Jurkat, Clone E6-1 (cell line): Measurements from ENCODE around the gene CCT7.
A peak's percentile ranks its signal among the peaks of the same experiment; 100 is the strongest.

ENCODE experiments used
- DNase-seq: peaks from one replicate; pipeline ENCODE4 v3.0.0-alpha.2; 2011; ENCODE audit warnings: low read depth, low spot score
- H3K4me3 ChIP-seq: 2 replicates; pipeline ENCODE4 v1.5.1; 2011; ENCODE audit warnings: mild to moderate bottlenecking, low read length, control low read depth, moderate library complexity

CCT7 gene

GRCh38 chr2:73264783-73265182, 30.7 kb downstream of the CCT7 start:
- no peak overlapping the region for H3K4me3 ChIP-seq
- DNase-seq: no peak

- no peak for DNase-seq
- no peak overlapping the region for H3K4me3 ChIP-seq
Observed at GRCh38 chr2:73265298-73266060, 31.4 kb downstream of the CCT7 start.

DNA sequence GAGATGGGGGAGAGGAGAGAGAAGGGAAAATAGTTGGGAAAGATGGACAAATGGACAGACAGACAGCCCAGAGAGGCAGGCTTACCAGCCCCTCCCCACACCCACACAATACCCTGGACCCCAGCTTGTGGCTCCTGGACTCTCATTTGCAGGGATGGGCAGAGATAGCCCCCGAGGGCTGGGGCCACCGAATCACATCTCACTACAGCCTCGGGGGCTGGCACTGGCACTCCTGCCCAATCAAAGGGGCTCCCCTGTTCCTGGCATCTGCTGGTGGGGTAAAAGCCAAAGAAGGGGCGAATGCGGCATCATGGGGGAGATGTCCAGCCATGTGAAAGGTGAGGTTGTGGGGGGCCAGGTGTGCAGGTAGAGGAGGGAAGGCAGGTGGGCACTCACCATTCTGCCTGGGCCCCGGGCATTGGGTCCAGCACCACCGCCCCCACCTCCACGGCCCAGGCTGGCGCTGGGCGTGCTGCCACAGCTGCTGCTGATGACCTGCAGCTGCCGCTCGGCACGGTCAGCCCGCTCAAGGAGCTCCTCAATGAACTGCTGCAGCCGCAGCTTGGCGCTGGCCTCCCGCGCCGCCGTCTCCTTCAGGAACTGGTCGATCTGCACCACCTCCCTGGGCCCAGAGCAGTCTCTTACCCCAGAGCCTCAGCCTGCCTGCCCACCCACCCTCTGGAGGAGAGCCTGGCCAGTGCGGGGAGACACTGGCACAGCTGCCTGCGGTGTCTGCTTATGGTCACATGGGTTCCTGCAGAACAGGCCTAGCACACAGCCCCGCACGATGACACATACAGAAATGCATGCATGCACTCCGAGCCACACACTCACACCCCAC, 32.2 kb downstream of the CCT7 start:
- H3K4me3 ChIP-seq: no peak overlapping the region
- DNase-seq: no peak

GRCh38 chr2:73267008-73267407, 32.9 kb downstream of the CCT7 start:
- H3K4me3 ChIP-seq: no peak overlapping the region
- DNase-seq: no peak

DNA sequence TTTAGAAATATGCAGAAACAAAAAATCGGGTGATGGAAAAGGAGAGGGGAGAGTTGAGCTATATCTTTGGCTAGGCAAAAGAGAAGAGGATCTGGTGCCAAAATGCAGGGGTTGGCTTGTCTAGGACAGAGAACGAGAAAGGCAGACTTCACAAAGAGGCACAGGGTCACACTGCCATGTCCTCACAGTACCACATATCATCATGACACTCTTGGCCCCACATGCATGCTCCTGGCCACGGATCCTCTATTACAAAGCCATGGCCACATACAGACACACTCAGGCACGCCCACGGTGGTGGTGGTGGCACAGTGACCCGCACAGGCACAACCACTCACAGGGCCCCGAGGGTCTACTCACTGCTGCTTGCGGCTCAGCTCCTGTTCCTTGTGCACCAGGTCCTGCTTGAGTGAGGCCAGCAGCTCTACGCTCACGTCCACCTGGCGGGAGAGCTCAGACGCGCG, 34.3 kb downstream of the CCT7 start:
- H3K4me3 ChIP-seq: no peak overlapping the region
- no peak for DNase-seq

DNA sequence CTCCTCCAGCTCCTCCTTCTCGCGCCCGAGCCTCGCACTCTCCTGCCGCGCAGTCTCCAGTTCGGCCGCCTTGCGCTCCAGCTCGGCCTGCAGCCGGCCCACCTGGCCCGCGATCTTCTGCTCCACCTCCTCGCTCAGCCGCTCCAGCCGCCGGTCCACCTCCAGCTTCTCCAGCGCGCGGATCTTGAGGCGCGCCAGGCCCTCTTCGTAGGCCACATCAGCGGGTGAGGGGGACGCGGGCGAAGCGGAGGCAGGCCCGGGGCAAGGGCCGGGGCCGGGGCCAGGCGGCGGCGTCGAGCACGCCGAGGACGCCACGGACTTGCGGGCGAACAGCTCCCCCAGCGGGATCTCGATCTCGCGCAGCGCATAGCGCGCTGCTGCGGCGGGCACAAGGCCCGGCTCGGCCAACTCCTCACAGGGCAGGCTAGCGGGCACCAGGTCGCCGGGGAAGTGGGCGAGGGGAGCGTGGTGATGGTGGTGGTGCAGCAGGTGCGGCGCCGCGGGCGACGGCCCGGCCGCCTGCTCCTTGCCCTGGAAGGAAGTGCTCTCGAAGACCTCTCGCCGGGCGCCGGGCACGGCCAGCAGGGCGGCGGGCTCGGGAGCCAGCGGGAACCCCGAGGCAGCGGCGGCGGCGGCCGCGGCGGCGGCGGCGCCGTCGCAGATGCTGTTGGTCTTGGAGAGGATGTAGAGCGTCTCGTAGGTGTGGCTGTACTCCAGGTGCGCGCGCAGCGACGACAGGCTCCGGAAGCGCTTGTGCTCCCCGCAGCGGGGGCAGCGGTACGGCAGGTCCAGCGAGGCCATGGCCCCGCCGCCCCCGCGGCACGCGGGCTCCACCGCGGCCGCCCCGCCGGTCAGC, 35.0 kb downstream of the CCT7 start:
- peak; percentile 51 for DNase-seq
- H3K4me3 ChIP-seq: peak overlapping the region; percentile 44

- H3K4me3 ChIP-seq: peak overlapping the region; percentile 44
- DNase-seq: no peak
Observed at GRCh38 chr2:73269686-73270465, 35.8 kb downstream of the CCT7 start.

DNA sequence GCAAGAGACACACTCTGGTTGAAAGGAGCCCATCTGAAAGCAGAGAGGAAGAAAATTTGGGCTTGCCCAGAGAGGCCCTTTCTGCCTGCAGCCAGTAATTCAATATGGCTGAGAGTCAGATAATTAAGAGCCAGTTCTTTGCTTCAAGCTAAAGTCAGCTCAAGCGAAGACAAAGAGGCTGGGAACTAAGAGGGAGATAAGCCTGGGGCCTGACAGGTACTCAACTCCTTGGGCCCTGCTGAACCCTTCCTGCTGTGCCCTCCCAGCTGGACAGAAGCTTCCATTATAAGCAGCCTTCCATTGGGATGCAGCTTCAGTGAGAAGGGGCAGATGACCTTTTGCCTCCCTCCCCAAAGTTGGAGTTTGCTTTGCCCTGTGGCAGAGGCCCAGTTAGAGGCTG, 38.2 kb downstream of the CCT7 start:
- DNase-seq: no peak
- no peak overlapping the region for H3K4me3 ChIP-seq

- H3K4me3 ChIP-seq: no peak overlapping the region
- no peak for DNase-seq
Observed at GRCh38 chr2:73279852-73280251, 45.7 kb downstream of the CCT7 start.

- no peak overlapping the region for H3K4me3 ChIP-seq
- no peak for DNase-seq
Observed at GRCh38 chr2:73281244-73281643, 47.1 kb downstream of the CCT7 start.

DNA sequence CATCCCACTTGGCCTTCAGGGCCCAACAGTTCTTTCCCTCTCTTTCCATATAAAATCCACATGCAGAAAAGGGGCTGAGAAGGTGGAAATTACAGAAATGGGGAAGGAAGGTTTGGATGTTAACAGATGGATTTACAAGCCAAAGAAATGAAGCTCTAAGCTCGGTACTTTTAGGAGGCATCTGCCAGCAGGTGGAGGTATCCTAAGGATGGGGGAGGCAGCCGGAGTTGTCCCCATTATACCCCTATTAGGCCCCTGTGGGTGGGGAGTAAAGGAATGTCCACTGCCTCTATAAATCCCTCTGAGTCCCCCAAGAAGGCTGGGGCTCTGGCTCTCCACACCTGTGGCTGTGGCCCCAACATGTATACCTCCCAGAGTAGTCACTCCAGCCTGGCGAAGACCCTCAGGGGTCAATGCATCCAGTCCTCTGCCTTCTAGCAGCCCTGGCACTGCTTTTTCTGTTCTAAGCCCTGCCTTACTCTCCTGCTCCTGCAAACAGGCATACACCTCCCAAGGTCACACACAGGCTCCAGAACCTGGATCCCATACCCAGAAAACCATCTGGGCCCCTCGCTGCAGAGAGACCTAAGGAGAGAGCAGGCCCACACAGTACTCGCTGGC, 48.9 kb downstream of the CCT7 start:
- DNase-seq: no peak
- peak overlapping the region; percentile 76 for H3K4me3 ChIP-seq

- DNase-seq: no peak
- H3K4me3 ChIP-seq: peak overlapping the region; percentile 76
Observed at GRCh38 chr2:73283545-73284295, 49.6 kb downstream of the CCT7 start.

GRCh38 chr2:73284296-73285158, 50.4 kb downstream of the CCT7 start, which contains the start of gene FBXO41:
Gene FBXO41 (minus strand): TSS chr2:73284478. CDS start chr2:73269630, 14,848 bp downstream.
- H3K4me3 ChIP-seq: peak within 1 kb of the TSS; percentile 76
- peak; percentile 86 for DNase-seq

DNA sequence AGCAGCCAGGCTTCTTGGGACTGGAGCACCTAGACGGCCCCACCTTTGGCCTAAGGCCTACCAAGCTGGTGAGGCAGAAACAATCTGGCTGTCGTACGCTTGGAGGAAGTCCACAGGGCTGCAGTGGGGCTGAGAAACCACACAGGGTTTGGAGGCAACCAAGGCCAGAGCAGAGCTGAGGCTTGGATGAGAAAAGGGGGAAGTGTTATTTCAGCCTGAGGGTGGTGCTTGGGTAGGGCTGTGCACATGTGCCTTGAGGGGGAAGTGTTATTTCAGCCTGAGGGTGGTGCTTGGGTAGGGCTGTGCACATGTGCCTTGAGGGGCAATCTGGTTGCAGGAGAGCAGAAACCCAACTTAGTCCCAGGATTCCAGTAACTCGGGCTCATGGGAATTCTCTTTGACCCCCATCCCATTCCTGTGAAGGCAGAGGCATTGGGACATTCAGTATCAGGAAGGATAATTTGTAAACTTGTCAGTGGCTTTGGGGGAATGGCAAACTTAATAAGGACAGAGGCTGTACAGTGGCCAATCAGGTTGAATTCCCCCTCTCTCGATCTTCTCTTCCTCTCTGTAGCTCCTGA, 51.1 kb downstream of the CCT7 start:
- DNase-seq: peak; percentile 67
- peak overlapping the region; percentile 76 for H3K4me3 ChIP-seq

DNA sequence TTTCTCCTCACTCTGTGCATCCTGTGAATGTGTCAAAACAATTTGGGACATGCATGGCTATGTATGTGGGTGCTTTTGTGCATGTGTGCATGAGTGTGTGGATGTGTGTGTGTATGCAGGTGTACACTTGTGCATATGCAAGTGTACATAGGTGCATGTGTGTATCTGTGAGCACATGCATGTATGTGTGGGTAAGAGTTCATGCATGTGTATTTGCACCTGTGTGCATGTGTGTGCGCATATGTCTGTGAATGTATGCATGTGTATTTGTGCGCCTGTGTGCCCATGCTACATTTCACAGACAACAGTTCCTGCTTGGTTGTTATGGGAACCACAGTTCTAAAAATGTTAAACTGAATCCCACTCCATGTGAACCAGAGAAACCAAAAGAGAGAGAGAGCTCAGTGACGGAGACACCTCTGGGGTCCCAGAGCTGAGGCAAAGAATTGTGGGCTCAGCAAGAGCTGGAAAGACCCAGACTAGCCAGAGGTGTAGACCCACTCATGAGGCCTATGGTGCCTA, 52.1 kb downstream of the CCT7 start:
- no peak for DNase-seq
- no peak overlapping the region for H3K4me3 ChIP-seq

DNA sequence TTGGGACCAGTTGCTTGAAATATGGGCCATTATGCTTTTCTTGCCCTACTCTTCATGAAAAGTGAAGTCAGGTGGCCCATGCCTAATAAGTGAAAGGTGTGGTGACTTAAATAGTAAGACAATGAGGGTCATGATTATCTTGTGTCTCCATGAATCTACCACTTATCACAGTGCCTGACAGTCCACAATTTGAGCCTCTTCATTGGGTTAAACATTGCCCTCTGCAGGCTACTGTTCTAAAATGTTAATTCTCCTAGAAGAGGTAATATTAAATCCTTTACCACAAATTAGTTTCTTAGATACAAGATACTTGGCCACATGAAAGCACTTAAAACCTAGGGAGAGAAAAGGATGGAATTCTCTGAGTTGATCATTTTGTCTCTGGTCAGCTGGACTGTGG, 55.2 kb downstream of the CCT7 start:
- H3K4me3 ChIP-seq: no peak overlapping the region
- no peak for DNase-seq
